Calu3 (cell line): ENCODE data around the gene KRTAP5-6. TPM values are rescaled to one million over a fixed set of nuclear protein-coding genes. Genes with fewer than 3 reads are reported as not detected.
"Not testable (repeated sequence)": the region's sequence is repeated elsewhere in the genome, so short reads cannot be mapped to it uniquely, and the experiment has no call there.

ENCODE experiments used
- BruUV-seq: library from RNA; stranded (reverse); fragments of 400-500 nt; replicated peaks from 2 replicates; lab custom pipeline; 2021; lab: Mats Ljungman, UMichigan
- CTCF ChIA-PET: fragments of 300-600 bp; sonication (Branson Sonifier 250); formaldehyde crosslinking; loops from one replicate; lab custom pipeline; 2022; ENCODE audit warnings: antibody characterized with exemption; lab: Charles Lee
- DNase-seq: peaks from one replicate; pipeline ENCODE4 v3.0.0; 2022
- H3K27ac Mint-ChIP-seq: one replicate; pipeline ENCODE4 v1.8.0; 2022; ENCODE audit warnings: mixed read lengths; ENCODE audit not compliant: unreplicated experiment
- H3K27me3 Mint-ChIP-seq: one replicate; pipeline ENCODE4 v1.8.0; 2022; ENCODE audit warnings: mixed read lengths; ENCODE audit not compliant: unreplicated experiment
- H3K36me3 Mint-ChIP-seq: one replicate; pipeline ENCODE4 v1.8.0; 2022; ENCODE audit warnings: mild to moderate bottlenecking, moderate library complexity, mixed read lengths; ENCODE audit not compliant: insufficient read depth, unreplicated experiment
- H3K4me1 Mint-ChIP-seq: one replicate; pipeline ENCODE4 v1.8.0; 2022; ENCODE audit warnings: mild to moderate bottlenecking, low read depth, mixed read lengths; ENCODE audit not compliant: unreplicated experiment
- H3K4me3 Mint-ChIP-seq: one replicate; pipeline ENCODE4 v1.8.0; 2022; ENCODE audit warnings: mild to moderate bottlenecking, low read depth, moderate library complexity, mixed read lengths; ENCODE audit not compliant: unreplicated experiment
- H3K9me3 Mint-ChIP-seq: one replicate; pipeline ENCODE4 v1.8.0; 2022; ENCODE audit warnings: low read depth, mixed read lengths; ENCODE audit not compliant: unreplicated experiment
- CTCF ChIP-seq: fragments of 200-600 bp; IDR thresholded peaks from one replicate; pipeline ENCODE4 v1.8.0; 2022; ENCODE audit warnings: antibody characterized with exemption; ENCODE audit not compliant: unreplicated experiment
- intact Hi-C: fragments of 100-400 bp; cut with micrococcal nuclease; formaldehyde crosslinking; loops from one replicate; pipeline ENCODE4 v1.10.0; 2022; ENCODE audit not compliant: unreplicated experiment
- total RNA-seq: library from RNA; stranded (reverse); gene quantifications from 2 replicates; pipeline ENCODE4 v1.2.3, GENCODE V29; 2022

The KRTAP5-6 gene
- total RNA-seq, 1 experiment from 2014 or later: not detected

- H3K36me3 Mint-ChIP-seq: no peaks in the 10 kb centered on the region
- TF ChIP-seq CTCF: no peak
- no peak overlapping the region for H3K27ac Mint-ChIP-seq
- H3K4me1 Mint-ChIP-seq: no peaks in the 10 kb centered on the region
- H3K9me3 Mint-ChIP-seq: no peaks in the 10 kb centered on the region
- no TSS peak for BruUV-seq
- CTCF ChIA-PET: no interaction called here
- H3K27me3 Mint-ChIP-seq: peaks cover 83% of the 10 kb centered on the region
- no peak overlapping the region for H3K4me3 Mint-ChIP-seq
- intact Hi-C loops: no loop called here
- no peak for DNase-seq
Measured at GRCh38 chr11:1660111-1660867, 36.7 kb upstream of the KRTAP5-6 start.

- H3K27ac Mint-ChIP-seq, intact Hi-C loops, H3K4me3 Mint-ChIP-seq, H3K9me3 Mint-ChIP-seq, H3K36me3 Mint-ChIP-seq, H3K4me1 Mint-ChIP-seq, BruUV-seq, CTCF ChIA-PET: not testable (repeated sequence)
- peaks cover 75% of the 10 kb centered on the region for H3K27me3 Mint-ChIP-seq
- DNase-seq: peak; percentile 27
Measured at GRCh38 chr11:1661454-1662269, 35.3 kb upstream of the KRTAP5-6 start.

GRCh38 chr11:1662699-1663283, 34.2 kb upstream of the KRTAP5-6 start:
- intact Hi-C loops, H3K4me3 Mint-ChIP-seq, CTCF ChIA-PET, H3K9me3 Mint-ChIP-seq, H3K36me3 Mint-ChIP-seq, DNase-seq, H3K4me1 Mint-ChIP-seq, BruUV-seq, H3K27ac Mint-ChIP-seq: not testable (repeated sequence)
- peaks cover 68% of the 10 kb centered on the region for H3K27me3 Mint-ChIP-seq

- intact Hi-C loops: no loop called here
- BruUV-seq: no TSS peak
Measured at GRCh38 chr11:1665313-1665712, 31.7 kb upstream of the KRTAP5-6 start.

More at GRCh38 chr11:1665313-1665712, 31.7 kb upstream of the KRTAP5-6 start:
- H3K27me3 Mint-ChIP-seq: peaks cover 68% of the 10 kb centered on the region
- TF ChIP-seq CTCF: no peak
- H3K27ac Mint-ChIP-seq: no peak overlapping the region
- H3K4me1 Mint-ChIP-seq: no peaks in the 10 kb centered on the region
- no peaks in the 10 kb centered on the region for H3K9me3 Mint-ChIP-seq
- no peak for DNase-seq
- CTCF ChIA-PET: no interaction called here
- H3K4me3 Mint-ChIP-seq: no peak overlapping the region
- H3K36me3 Mint-ChIP-seq: no peaks in the 10 kb centered on the region
